Hippocampal formation (tissue), 2 donors: Measurements from ENCODE around the gene B3GLCT.

Experiments
- DNase-seq, 2 donors: peaks; one replicate each; lab custom pipeline; 2025; lab: John Stamatoyannopoulos, UW

The B3GLCT gene

DNA sequence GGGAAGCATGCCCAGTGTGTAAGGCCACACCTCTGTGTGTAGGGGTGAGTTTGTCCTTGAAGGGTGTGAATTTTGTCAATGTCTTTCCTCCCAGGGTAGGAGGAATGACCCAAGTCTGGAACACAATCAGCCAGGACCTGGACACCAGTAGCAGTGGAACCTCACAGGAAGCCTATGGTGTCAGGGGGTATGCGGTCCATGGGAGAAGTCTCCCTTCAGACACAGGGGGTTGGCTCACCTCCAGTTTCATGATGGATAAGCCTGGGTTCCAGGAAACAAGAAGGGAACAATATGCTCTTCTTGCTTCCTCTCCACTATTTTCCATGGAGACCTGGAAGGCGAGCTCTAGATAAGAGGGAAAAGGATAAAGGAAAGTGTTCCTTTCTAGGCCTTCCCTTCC, 23.9 kb downstream of the B3GLCT start:
- no peak for DNase-seq

DNA sequence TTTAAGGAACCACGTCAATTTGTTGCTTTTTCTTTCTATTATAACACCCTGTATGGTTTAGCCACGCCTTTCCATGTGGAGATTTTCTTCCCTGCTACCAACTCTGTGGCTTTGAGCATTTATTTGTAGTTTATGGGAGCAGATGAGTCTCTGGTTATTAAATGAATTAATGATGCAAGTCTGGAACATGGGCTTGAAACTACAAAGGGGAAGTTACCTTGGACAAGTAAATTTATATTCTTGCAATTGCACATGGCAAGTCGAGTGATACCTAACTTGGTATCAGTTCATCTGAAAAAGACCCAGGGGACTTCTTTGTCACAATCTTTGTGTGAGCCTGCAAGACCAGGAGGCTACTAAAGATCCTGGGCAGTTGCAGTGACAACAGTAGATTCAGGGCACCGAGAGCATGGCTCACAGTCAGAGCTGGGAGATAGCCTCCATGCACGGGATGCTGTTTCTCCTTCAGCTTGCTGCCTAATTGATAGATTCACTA, 24.4 kb downstream of the B3GLCT start:
- DNase-seq: no peak

DNA sequence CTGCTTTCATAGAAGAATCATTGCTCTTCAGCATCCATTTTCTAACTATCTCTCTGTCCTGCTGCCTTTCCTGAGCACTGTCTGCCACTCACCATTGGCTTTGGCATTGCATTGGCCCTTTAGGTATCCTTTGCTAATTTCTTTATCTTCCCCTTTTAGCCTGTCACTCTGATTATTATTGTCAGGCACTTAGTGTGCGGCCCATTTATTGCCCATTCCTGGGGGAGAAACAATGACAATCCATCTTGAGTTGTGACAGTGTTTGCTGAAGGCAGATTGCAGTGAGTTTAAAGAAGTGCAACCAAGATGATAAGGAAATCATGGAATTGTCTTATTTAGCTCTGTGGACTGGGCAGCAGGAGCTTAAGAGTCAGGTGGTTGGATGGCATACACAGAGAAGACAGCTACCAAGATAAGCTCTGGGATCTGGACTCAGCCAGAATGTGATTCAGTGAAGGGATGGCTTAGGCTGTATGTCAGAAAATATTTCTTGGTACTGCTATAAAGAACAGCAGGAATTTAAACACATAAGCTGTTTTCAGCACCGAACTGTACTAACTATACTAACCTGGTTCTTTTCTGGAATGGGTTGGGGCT, 25.3 kb downstream of the B3GLCT start:
- DNase-seq: no peak

DNA sequence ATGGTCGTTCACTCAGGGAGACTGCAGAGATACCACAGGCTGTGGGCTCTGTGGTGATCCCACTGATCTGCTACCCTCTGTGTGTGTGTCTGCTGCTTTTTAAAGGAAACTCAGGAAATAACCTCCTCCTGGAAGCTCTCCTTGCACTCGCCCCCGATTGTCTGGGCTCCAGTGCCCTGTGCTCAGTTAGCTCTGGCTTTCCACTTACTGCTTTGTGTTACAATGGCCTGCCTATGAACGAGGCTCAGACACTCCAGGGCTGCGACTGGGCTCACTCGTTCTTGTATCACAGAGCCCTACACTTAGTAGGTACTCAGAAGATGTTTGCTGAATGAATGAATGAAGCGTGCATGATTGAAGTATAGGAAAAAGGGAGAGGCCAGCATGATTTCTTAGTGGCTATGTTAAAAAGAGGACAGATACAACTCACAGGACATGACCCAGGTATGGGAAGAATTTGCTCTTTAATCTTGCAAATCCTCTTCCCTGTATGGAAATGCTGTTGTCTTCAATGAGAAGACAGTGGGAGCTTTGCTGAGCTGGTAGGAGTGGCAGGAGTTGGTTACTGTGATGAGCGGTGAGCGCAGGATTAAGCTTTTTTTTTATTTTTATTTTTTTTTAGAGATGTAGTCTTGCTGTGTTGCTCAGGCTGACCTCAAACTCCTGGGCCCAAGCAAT, 26.4 kb downstream of the B3GLCT start:
- no peak for DNase-seq

DNA sequence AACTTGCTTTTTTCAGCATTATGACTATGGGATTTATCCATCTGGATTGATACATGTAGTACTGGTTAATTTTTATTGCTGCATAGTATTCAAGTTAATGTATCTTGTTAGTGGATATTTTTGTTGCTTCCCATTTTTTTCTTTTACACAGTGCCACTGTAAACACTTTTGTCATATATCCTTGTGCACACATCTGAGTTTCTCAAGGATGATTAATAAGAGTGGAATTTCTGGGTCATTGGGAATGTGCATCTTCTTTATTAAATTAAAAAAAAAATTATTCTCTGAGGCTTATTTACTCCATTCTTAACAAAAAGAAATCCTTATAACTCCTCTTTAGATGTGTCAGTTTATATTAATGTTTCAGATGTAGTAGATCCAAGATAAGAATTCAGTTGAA, 27.3 kb downstream of the B3GLCT start:
- DNase-seq: no peak

DNA sequence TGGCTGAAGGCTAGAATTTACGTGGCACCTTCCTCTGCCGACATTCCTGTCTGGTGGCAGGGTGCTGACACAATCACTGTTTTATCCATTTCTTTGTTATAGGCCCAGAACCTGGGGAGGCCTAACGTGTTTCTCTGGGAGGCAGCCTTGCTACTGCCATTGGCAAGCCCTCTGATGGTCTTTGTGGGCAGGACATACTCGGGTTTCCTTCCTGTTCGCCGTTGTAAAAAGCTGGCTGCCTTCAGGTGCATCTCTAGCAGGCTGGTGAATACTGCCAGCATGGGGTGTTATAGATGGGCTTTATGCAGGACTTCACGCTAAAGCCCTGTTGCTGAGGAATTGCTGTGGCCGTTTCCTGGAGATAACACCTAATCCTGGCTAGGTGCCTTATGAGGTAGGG, 28.1 kb downstream of the B3GLCT start:
- DNase-seq: no peak

DNA sequence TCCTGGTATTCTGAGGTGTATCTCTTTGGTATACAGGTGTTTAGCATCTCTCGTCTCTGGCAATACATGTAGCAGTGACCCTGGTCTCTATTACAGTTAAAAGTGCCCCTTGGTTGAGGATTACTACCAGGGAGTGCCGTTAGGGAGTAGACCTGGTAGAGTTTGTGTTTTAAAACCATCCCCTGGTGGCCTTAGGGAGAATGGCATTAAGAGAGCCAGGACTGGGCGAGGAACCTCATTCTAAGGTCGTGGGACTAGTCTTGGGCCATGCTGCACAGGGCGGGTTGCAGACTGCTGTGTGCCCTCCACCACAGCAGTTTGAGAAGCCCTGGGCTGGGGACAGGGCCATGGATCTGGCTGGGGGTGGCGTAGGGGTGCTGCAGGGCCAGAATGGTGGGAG, 35.0 kb downstream of the B3GLCT start:
- DNase-seq: no peak

DNA sequence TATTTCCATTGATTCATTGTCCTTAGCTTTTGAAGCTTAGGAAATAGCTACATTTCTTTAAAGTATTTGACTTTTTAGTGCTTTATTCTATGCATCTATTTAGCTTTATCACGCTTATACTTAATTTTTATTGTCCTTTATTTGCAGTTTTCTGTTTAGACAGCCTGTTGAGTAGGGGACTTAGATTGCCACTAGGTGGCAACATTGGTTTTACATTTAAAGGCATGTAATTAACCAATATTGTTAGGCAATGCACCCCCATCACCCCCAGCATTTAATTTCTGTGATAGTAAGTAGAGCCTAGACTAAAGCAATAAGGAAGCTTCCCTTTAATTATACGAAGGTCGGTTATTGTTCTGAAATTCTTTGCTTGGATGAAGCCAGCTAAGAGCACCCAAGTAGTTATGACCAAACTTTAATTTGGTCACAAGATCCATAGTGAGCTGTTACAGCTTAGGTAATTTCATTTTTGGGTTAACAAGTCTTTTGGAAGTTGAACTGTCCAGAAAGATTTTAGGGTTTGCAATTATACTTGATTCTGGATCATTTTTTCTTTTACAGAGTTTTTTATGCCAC, 36.5 kb downstream of the B3GLCT start:
- peak in 1 of 2 donors; percentile 23 for DNase-seq

DNA sequence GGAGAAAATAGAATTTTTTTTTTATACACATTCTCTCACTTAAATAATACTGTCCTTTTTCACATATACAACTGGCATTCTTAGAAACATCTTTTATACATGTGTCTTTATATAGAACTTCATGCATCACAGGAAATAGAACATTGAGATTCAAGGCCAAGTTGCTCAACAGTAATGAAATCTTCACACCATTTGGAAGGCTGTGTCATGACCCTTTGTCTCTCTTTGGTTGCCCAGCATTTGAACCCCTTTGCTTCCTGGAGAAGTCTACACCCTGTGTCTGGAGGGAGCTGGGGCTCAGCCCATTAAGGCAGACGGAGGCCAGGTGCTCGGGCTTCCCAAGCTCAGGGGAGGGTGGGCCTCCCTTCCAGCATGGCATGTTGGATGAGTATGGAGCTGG, 41.1 kb downstream of the B3GLCT start:
- DNase-seq: no peak

DNA sequence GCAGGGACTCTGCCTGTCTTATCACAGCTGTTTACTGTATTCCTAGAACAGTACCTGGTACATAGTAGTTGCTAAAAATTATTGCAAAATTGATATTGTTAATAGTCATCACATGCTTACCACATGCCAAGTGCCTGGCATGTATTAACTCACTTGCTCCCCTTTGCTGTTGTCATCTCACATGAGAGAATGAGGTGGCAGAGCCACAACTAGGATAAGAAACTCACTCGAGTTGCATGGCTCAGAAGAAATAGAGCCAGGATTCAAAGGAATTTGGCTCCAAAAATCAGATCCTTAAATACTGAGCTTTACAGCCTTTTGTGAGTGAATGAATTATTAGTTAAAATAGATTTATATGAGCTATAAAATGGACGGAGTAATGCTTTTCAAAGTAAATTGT, 42.6 kb downstream of the B3GLCT start:
- DNase-seq: no peak

DNA sequence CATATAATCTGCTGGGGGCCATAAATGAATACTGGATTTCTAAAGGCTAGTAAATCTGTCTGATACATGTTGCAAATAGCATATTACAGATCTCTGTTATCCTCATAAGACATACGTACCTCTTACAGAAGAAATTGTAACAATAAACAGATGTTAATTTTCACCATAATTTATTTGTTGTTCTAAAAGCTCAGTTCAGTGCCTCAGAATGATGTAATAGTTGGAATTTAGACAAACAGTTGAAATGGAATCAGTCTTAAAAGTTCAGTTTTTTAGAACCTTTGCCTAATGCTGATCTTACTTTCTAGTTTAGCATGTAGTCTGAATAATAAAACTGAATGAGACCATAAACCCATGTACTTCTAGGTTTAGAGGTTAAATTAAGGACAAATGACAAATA, 43.1 kb downstream of the B3GLCT start:
- no peak for DNase-seq

DNA sequence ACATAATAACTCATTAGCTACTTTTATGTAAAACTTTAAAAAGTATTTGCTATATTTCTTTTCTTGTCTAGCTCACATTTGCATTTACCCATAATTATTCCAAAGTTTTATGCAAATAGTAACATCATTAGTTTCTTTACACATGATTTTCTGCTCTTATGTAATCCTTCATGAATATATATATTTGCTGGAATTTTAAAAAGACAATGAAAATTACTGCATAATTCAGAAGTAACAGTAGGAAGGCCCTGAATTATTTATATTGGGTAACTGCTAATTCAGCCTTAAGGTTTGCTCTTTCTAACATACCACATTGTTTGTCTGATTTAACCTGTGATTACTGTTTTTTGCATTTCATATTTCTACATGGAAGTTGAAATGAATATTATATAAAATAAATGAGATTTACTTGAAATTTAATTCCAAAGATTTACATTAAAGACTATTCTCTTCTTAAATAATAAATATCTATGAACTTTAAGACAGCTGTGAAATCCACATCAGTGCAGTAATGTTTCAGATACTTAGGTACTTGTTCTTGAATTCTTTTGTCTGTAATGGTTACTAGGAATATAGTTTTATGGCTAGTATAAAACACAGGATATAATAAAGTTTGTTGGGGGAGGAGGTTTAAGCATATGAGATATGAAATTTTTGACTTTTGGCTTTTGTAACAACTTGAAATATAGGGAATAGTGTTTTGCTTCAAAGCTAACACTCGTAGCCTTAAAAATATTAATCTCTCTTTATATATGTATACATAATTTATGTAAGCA, 46.0 kb downstream of the B3GLCT start:
- DNase-seq: no peak

DNA sequence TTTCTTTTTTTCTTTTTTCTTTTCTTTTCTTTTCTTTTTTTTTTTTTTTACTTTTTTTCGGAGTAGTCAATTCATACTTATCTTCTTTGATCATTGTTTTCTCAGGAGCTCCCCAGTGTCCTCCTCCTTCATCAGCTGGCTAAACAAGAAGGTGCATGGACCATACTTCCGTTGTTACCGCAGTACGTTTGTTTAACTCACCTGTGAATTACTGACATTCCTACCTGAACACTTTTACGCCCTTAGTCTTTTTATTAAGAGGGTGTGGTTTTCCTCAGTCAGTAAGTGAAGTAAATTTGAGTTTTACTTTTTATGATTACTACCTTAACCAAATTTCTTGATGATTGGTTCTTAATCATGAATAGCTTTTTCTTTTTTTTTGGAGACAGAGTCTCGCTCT, 47.1 kb downstream of the B3GLCT start:
- no peak for DNase-seq

DNA sequence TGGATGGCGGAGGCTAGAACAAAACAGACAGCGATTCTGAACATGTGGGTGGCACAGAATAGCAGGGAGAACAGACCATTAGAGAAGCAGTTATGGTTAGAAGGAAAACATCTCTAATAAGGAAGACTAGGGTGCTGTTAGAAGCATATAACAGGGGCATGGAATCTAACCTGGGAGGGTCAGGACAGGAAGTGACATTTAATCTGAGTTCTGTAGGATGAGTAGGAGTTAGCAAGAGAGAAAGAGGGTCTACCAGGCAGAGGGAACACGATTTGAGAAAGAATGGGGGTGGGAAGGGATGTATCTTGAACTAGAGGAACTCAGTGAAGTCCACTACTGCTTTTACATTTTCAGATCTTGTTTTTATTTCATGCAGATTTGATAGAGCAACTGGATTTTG, 48.6 kb downstream of the B3GLCT start:
- DNase-seq: no peak

DNA sequence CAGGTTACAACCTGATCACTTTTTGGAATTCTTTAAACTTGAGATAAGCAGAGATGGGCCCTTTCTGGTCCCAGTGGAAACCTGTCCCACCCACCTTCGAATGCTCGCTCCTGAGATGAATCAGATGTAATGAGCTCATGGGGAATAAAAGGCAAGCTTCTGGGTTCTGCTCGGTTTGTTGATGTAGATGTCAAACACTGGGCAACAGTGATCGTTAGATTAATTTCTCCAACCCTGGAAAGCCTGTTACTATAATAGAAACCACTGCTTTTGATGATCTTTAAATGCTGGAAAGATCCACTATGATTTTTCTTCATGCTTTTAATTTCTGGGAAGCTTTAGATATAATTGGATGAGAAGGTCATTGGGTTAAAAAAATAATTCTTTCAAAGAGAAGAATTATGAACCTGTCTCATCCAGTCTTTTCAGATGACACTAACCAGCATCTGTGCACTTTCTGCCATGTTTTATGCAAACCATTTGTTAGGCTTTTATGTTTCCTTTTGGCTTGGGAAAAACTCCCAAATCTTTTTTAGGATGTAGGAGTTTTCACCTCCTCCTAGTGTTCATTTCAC, 49.3 kb downstream of the B3GLCT start:
- no peak for DNase-seq

DNA sequence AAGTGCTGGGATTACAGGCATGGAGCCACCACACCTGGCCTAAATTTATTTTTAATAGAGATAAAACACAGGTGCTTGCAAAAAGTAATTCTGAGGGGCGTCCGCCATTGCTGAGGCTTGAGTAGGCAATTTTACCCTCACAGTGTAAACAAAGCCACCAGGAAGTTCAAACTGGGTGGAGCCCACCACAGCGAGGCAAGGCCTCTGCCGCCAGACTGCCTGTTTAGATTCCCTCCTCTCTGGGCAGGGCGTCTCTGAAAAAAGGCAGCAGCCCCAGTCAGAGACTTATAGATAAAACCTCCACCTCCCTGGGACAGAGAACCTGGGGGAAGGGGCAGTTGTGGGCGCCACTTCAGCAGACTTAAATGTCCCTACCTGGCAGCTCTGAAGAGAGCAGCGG, 50.7 kb downstream of the B3GLCT start:
- no peak for DNase-seq

DNA sequence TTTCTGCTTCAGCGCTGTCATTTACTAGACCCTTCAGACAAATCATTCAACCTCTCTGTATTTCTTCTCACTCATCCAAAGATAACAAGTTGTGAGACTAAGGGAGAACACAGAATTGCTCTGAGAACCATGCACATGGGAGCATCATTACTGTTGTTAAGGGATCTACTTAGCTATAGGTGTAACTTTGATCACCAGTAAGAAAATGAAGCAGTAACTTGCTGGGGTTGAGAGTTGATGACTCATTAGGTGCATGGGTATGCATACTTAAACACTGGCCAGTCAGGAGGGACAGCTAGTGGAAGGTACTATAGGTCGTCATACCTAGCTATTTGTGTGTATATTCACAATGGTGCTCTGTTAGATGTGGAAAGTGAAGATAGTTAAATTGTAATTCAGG, 61.5 kb downstream of the B3GLCT start:
- DNase-seq: no peak

DNA sequence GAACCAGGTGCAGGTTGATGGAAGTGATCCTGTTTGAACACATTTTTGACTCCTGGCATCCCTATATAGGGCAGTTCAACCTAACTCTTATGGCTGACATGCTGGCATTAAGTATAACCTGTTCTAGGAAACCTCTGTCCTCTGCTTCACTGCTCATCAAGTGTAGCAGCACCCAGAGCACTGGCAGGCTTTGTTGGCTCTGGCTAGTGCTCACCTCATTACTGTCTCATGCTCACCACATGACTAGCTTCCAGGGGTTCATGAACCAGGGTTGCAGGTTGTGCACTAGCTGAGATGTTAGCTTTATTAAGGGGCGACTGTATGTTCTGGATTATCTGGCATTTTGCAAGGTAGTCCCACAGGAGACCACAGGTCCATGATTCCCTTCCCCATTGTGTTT, 63.6 kb downstream of the B3GLCT start:
- DNase-seq: no peak

DNA sequence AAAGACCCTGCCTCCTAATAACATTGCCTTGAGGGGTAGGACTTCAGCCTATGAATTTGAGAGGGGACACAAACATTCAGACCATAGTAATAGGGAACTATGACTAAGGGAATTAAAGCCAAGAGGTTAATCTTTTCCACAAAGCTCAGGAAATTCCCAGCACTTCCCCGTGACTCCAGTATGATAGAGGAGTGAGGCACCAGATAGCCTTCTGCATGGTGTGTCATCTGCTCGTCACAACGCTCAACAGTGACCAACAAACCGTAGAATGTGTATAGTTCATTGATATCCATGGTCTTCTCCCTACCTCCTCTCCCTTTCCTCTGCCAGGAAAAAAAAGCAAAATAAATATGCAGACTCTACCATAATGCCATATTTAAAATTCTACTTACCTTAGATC, 64.4 kb downstream of the B3GLCT start:
- no peak for DNase-seq

DNA sequence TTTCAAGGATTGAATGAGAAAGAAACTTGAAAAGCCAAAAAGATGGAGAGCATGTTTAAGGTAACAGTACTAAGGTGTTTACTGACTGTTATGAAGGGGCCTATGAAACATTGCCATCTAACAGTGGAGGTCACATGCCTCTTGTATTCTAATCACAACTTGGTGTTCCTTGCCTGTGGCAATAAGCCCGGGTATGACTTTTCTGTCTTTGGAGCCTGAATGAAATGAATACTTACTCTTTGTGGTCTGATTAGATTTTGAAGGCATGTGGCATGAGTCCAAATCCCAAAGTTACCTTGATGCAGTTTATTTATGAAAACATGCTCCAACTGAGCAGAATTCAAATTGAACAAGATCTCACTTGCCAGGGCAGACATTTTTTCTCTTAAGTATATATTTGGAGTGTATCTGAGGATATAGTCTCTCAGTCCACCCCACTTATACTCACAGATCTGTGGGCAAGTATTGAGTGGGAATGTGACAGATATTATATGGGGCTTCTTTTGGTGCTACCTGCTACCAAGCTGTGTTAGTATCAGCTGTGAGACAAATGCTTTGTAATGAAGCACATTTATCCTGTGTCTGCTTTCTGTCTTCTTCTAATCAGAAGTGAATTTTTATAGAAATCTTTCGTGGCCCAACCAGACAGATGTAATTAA, 67.5 kb downstream of the B3GLCT start:
- DNase-seq: no peak

DNA sequence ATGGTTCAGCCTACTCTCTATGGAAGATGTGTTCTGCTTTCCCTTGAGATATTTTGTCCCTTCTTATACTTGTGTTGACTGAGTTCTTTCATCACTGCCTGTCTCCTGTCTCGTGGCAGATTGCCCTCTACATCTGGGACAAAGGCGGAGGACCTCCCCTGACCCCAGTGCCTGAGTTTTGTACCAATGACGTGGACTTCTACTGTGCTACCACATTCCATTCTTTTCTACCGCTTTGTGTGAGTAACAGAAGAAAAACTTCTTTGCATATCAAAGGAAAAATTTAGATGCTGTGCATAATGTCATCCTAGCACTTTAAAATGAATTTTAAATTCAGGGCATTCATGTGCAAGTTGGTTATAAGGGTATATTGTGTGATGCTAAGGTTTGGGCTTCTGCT, 74.6 kb downstream of the B3GLCT start:
- no peak for DNase-seq

DNA sequence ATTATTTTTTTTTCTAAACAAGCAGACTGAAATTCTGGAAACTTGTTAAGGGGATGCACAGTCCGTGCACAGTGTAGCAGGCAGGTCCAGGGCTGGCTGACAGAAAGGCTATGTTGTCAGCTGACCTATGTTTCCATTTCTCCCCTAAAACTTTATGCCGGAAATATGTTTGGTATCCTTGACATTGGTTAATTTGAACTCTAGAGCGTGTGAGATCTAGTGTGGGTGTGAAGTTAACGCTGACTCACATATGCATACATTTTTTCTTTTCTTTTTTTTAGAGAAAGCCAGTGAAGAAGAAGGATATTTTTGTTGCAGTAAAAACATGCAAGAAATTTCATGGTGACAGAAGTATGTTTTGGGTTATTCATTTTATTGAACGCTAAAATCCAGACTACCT, 76.6 kb downstream of the B3GLCT start:
- DNase-seq: no peak
